SJSA1 (cell line): ENCODE data around the gene TRRAP. TPM values are rescaled to one million over a fixed set of nuclear protein-coding genes. Genes with fewer than 3 reads are reported as not detected.

Experiments
- DNase-seq, 2 experiments: peaks; one replicate each; pipeline ENCODE4 v3.0.0-alpha.2; 2015 to 2020; ENCODE audit warnings: low spot score in 2 of 2, low read depth in 1 of 2
- H3K27ac ChIP-seq: fragments of 250-450 bp; sonication (Bioruptor Pico); 2 replicates; pipeline ENCODE4 v1.5.1; 2020; ENCODE audit warnings: mild to moderate bottlenecking, moderate library complexity
- H3K27me3 ChIP-seq: fragments of 250-450 bp; sonication (Bioruptor Pico); replicated peaks from 2 replicates; pipeline ENCODE4 v1.5.1; 2020; ENCODE audit warnings: mild to moderate bottlenecking, moderate library complexity
- H3K36me3 ChIP-seq: fragments of 250-450 bp; sonication (Bioruptor Pico); 2 replicates; pipeline ENCODE4 v1.5.1; 2020; ENCODE audit warnings: mild to moderate bottlenecking
- H3K4me1 ChIP-seq: fragments of 250-450 bp; sonication (Bioruptor Pico); replicated peaks from 2 replicates; pipeline ENCODE4 v1.6.1; 2021; ENCODE audit warnings: mild to moderate bottlenecking
- H3K4me3 ChIP-seq: fragments of 250-450 bp; sonication (Bioruptor Pico); 2 replicates; pipeline ENCODE4 v1.5.1; 2020; ENCODE audit warnings: mild to moderate bottlenecking
- H3K9me3 ChIP-seq: fragments of 250-450 bp; sonication (Bioruptor Pico); replicated peaks from 2 replicates; pipeline ENCODE4 v1.5.1; 2020; ENCODE audit warnings: mild to moderate bottlenecking
- total RNA-seq: library from RNA; depleted of rRNA; stranded (reverse); fragments of >200 nt; shearing (Covaris generic); gene quantifications from 2 replicates; pipeline ENCODE4 v1.2.3, GENCODE V29; 2014

The TRRAP gene
- total RNA-seq, 1 experiment from 2014 or later = 12.7 TPM

DNA sequence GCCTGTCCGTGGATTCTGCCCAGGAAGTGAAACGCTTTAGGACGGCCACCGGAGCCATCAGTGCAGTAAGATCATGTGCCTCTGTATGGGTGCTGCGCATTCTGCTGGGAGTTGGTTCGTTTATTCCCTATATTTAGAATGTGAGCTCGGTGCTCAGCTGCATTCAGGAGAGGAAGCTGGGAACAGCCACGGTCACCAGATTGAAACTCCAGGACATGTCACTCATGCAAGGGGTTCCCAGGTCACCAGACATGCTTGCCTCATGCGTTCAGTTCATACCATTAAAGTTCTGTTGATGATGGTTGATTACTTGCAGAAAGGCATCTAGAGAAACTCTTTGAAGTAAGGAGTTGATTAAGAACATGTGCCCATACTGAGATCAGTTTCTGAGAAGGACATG is 78.1 kb downstream of the TRRAP start:
- no peak for DNase-seq
- Histone ChIP-seq H3K36me3 (peaks cover 98% of the 10 kb centered on the region), H3K27ac (no peak overlapping the region), H3K9me3 (no peaks in the 10 kb centered on the region), H3K4me1 (no peaks in the 10 kb centered on the region), H3K4me3 (no peak overlapping the region), H3K27me3 (no peaks in the 10 kb centered on the region)

DNA sequence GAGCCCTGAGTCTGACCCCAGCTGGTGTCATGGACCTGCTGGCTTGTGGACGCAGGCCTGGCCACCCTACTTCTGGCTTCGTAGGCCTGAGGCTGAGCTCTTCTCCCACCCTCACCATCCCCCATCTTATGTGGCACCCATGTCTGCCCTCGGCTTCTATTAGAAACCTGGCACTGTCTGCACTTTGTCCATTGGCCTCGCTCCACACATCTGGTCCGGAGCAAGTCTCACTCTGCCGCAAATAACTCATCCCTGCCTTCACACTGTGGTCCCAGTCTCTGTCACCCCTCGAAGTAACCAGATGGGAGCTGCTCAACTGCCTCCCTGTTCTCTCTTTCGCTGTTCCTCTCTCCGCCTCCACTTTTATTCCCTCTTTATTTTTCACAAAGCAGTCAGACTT is 78.6 kb downstream of the TRRAP start:
- DNase-seq = no peak
- no peaks in the 10 kb centered on the region for H3K4me1 ChIP-seq
- no peaks in the 10 kb centered on the region for H3K27me3 ChIP-seq
- H3K36me3 ChIP-seq = peaks cover 98% of the 10 kb centered on the region
- no peak overlapping the region for H3K27ac ChIP-seq
- H3K4me3 ChIP-seq = no peak overlapping the region
- no peaks in the 10 kb centered on the region for H3K9me3 ChIP-seq

DNA sequence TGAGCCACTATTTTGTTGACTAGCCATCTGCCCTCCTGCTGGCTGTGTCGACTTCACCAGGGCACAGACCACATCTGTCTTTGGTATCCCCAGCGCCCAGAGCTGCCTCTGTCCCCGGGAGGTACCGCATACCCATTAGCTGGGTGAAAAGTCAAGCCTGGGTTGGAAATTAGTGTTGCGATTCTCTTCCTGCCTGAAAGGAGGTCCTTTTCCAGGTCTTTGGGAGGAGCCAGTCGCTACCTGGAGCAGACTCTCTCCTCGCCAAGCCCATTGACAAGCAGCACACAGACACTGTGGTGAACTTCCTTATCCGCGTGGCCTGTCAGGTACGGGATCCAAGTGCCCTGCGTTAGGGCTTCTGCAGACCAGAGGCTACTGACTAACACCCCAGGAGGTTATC is 79.4 kb downstream of the TRRAP start:
- Histone ChIP-seq H3K27me3 (no peaks in the 10 kb centered on the region), H3K27ac (no peak overlapping the region), H3K4me3 (no peak overlapping the region), H3K4me1 (no peaks in the 10 kb centered on the region), H3K9me3 (no peaks in the 10 kb centered on the region), H3K36me3 (peaks cover 98% of the 10 kb centered on the region)
- DNase-seq = no peak

DNA sequence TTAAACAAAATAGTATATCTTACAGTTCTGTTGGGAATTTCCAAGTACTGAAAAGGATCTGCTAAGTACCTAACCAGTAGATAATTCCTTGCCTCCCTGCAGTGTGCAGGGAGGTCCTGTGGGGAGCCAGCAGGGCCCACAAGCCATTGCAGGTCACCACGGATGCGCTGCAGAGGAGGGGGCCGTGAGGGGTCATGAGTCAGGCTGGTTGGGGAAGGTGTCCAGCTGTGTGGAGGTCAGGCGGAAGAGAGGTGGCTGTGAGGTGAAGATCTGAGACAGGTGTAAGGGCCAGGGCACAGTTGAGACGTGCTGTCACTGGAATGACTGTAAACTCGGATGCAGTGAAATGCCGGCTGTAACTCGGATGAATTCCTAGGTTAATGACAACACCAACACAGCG is 80.6 kb downstream of the TRRAP start:
- Histone ChIP-seq H3K36me3 (peaks cover 95% of the 10 kb centered on the region), H3K9me3 (no peaks in the 10 kb centered on the region), H3K27ac (no peak overlapping the region), H3K27me3 (no peaks in the 10 kb centered on the region), H3K4me3 (no peak overlapping the region), H3K4me1 (no peaks in the 10 kb centered on the region)
- no peak for DNase-seq

DNA sequence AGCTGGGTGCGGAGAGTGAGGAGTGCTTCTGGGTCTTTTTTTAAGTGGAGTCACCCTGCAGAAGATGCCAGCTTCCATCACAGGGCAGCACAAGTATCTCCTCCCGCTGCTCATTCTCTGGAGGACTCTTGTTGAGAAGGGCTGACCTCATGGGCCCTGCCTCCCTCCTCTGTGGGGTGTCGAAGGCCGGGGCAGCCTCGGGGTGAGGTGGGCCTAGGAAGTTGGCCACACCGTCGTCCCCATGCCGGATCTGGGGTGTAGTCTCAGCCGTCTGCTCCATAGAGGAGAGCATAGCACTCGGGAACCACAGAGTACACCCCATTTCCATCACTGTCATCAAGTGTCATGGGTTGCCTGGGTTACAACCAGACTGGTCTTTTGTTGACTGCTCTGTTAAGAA is 85.0 kb downstream of the TRRAP start:
- H3K9me3 ChIP-seq = no peaks in the 10 kb centered on the region
- no peak overlapping the region for H3K4me3 ChIP-seq
- H3K4me1 ChIP-seq = no peaks in the 10 kb centered on the region
- H3K36me3 ChIP-seq = peaks cover 93% of the 10 kb centered on the region
- DNase-seq = no peak
- no peaks in the 10 kb centered on the region for H3K27me3 ChIP-seq
- no peak overlapping the region for H3K27ac ChIP-seq

DNA sequence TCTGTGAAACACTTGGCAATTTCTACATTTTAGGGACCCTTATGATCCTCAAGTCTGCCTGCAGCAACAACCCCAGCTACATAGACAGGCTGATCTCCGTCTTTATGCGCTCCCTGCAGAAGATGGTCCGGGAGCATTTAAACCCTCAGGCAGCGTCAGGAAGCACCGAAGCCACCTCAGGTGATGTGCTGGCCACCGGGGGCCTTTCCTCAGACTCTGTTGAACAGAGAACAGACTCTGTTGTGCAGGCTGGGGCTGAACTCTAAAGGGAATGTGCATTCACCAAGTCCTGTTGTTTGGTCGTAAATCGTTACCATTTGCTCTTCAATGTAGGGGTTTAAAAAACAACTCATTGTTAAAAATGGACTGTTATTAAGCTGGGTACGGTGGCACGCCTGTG is 86.3 kb downstream of the TRRAP start:
- Histone ChIP-seq H3K27me3 (no peaks in the 10 kb centered on the region), H3K36me3 (peaks cover 92% of the 10 kb centered on the region), H3K27ac (no peak overlapping the region), H3K4me3 (no peak overlapping the region), H3K9me3 (no peaks in the 10 kb centered on the region), H3K4me1 (no peaks in the 10 kb centered on the region)
- no peak for DNase-seq

DNA sequence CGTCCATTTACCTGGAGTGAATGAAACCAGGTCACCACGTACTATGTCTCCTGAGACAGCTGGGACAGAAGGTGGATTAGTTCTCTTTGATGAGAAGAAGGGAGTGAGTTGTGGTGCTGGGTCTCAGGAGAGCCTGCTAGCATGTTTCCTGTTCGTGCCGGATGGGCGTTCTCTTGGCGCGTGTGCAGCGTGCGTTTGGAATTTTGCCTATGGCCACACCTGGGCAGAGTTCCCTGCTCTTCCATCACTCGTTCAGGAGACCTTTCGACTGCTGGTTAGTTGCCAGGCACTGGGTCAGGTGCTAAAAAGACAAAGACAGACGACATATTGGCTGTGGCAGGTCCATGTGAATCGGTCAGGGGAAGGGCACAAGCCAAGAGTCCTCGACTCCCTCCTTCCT is 90.3 kb downstream of the TRRAP start:
- no peak for DNase-seq
- Histone ChIP-seq H3K4me1 (no peaks in the 10 kb centered on the region), H3K36me3 (peaks cover 90% of the 10 kb centered on the region), H3K9me3 (no peaks in the 10 kb centered on the region), H3K27ac (no peak overlapping the region), H3K27me3 (no peaks in the 10 kb centered on the region), H3K4me3 (no peak overlapping the region)

DNA sequence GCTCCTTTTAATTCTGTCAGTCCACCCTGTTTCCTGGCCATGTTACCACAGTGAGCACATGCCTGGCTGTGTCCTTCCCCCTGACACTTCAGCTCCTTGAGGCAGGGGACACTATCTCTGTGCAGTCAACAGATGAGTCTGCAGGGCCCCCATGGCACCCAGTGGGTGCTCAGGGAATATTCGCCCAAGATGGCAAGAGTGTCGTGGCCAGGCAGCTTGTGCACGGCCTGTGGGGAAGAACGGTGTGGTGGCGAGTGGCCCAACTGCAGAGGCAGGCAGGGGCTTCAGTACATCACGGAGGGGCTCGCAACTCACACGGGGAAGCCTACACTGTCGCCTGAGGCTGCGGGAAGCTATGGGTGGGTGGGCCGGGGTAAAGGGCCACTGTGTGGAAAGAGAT is 91.1 kb downstream of the TRRAP start:
- no peaks in the 10 kb centered on the region for H3K27me3 ChIP-seq
- peaks cover 92% of the 10 kb centered on the region for H3K36me3 ChIP-seq
- H3K4me3 ChIP-seq = no peak overlapping the region
- no peaks in the 10 kb centered on the region for H3K9me3 ChIP-seq
- no peak for DNase-seq
- H3K27ac ChIP-seq = no peak overlapping the region
- H3K4me1 ChIP-seq = no peaks in the 10 kb centered on the region

DNA sequence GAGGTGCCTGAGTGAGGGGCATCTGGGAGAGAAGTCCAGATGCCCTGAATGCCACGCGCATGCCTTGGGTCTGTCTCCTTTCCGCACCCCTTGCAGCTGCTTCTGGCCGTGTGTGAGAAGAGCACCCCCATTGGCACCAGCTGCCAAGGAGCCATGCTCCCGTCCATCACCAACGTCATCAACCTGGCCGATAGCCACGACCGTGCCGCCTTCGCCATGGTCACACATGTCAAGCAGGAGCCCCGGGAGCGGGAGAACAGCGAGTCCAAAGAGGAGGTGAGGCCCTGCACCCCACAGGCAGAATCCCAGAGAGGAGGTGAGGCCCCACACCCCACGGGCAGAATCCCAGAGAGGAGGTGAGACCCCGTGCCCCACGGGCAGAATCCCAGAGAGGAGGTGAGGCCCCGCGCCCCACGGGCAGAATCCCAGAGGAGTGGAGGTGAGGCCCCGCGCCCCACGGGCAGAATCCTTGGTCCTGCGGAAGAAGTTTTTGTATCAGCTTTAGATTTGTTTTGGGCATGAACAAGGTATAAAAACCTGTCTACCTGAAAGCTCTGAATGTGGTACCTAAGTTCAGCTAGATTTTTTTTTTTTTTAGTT is 91.8 kb downstream of the TRRAP start:
- no peak overlapping the region for H3K4me3 ChIP-seq
- no peak for DNase-seq
- peaks cover 92% of the 10 kb centered on the region for H3K36me3 ChIP-seq
- H3K27me3 ChIP-seq = no peaks in the 10 kb centered on the region
- no peaks in the 10 kb centered on the region for H3K4me1 ChIP-seq
- H3K9me3 ChIP-seq = no peaks in the 10 kb centered on the region
- H3K27ac ChIP-seq = no peak overlapping the region

DNA sequence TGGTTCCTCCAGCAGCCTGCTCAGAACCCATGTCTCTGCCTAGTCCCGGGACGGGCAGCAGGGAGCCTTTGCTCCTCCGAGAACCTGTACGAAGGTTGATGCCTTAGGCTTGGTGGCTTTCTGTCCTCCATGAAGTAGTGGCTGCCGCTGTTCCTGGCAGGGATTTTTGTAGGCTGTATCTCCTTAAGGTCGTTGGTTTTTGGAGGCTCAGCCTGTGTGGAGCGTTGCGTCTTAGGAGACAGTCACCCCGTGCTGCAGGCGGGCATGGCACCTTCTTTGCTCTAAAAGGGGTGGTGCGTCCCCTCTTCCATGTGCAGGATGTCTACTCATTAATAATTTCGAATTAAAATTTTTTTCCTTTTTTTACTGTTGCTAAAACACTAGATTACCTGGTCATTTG is 92.5 kb downstream of the TRRAP start:
- Histone ChIP-seq H3K9me3 (no peaks in the 10 kb centered on the region), H3K27ac (no peak overlapping the region), H3K27me3 (no peaks in the 10 kb centered on the region), H3K36me3 (peaks cover 89% of the 10 kb centered on the region), H3K4me3 (no peak overlapping the region), H3K4me1 (no peaks in the 10 kb centered on the region)
- DNase-seq = no peak

DNA sequence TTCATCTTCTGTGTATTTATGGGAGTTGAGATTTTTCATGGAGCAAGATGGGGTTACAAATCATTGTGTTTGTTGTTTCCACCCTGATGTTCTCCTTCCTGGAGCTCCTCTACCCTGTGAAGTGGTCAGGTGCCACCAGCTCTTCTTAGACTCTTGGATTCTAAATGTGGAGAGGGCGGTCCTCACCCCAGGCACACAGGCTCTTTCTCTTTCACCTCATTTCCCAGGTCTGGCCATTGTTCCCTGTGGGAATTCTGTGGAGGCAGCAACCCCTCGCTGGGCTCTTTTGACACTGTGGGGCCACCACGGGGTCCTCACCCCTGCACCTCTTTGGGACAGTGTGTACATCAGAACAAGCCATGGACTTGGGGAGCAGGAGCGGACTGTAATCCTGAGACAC is 95.9 kb downstream of the TRRAP start:
- Histone ChIP-seq H3K4me3 (no peak overlapping the region), H3K36me3 (peaks cover 91% of the 10 kb centered on the region), H3K4me1 (no peaks in the 10 kb centered on the region), H3K27ac (no peak overlapping the region), H3K27me3 (no peaks in the 10 kb centered on the region), H3K9me3 (no peaks in the 10 kb centered on the region)
- DNase-seq = no peak

DNA sequence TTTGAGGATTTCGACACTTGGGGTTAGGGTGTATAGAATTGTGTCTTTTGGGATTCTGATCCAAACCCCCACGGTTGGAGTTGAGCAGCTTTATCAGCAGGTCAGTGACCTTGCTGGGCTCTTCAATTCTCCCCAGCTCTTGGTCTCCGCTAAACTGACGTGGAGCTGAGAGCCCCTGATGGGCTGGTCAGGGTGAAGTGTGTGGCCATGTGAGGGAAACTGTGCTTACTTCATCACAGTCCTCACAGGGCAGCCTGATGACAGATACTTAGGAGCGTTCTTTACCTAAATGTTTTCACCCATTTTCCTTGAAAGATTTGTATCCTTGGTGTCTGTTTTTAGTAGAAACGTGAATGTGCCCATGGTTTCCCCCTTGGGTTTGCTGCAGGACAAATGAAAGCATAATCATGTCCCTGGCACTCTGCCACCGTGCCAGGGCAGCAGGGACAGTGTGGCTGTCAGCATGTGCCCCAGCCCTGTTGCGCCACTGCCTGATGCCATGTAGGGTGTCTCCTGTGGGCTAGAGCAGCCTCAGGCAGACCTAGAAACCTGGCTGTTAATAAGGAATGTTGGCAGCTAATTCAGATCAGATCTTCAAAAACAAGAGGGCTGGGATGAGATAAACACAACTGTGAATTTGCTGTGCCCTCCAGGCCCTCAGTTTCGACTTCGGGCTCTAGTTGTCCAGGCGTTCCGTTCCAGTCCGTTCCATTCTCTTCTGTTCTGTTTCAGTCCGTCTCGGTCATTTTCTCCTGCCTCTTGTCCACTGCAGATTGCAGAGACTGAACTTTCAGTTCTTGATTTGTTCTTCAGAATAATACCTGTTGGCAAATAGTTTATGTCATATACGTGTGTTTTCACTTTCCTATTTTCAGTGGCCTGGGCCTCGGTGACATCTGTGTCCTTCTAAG is 96.8 kb downstream of the TRRAP start:
- H3K27me3 ChIP-seq = no peaks in the 10 kb centered on the region
- no peaks in the 10 kb centered on the region for H3K4me1 ChIP-seq
- no peak for DNase-seq
- no peak overlapping the region for H3K27ac ChIP-seq
- peaks cover 94% of the 10 kb centered on the region for H3K36me3 ChIP-seq
- no peak overlapping the region for H3K4me3 ChIP-seq
- H3K9me3 ChIP-seq = no peaks in the 10 kb centered on the region

DNA sequence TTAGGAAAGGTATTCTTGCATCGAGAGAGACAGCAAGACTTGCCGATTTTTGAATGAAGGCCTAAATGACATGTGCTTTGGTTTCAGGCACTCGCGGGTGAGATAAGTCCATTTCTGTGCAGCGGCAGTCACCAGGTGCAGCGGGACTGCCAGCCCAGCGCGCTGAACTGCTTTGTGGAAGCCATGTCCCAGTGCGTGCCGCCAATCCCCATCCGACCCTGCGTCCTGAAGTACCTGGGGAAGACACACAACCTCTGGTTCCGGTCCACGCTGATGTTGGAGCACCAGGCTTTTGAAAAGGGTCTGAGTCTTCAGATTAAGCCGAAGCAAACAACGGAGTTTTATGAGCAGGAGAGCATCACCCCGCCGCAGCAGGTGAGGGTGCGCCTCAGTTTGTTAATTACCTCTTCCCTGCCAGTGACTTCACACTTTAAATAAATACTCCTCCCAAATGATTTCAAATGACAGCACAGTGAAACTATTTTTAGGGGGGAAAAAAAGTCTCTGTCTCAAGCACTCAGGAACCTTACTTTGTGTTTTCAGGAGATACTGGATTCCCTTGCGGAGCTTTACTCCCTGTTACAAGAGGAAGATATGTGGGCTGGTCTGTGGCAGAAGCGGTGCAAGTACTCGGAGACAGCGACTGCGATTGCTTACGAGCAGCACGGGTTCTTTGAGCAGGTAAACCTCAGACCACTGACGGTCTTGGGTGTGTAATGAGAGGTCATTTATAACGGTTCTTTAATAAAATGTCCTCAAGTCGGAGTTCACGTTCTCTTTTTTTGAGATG is 98.3 kb downstream of the TRRAP start:
- Histone ChIP-seq H3K36me3 (peaks cover 94% of the 10 kb centered on the region), H3K9me3 (no peaks in the 10 kb centered on the region)
- DNase-seq = peak in 1 of 2 experiments; percentile 28

DNA sequence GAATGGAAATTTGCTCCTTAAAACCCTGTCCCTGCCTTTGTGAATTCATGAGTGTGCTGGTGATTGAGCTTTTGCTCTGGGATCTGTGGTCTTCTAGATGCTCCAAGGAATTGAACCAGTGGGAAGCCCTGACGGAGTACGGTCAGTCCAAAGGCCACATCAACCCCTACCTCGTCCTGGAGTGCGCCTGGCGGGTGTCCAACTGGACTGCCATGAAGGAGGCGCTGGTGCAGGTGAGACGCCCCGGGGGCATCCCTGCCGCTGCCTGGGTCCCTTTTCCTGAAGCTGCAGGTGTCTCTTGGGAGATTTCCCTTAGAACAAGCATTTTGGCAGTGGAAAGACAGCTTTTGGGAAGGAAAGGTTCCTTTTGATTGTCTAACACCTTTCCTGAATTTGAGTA is 100.3 kb downstream of the TRRAP start:
- Histone ChIP-seq H3K36me3 (peaks cover 93% of the 10 kb centered on the region), H3K27me3 (no peaks in the 10 kb centered on the region), H3K9me3 (no peaks in the 10 kb centered on the region), H3K4me1 (no peaks in the 10 kb centered on the region), H3K27ac (no peak overlapping the region), H3K4me3 (no peak overlapping the region)
- peak in 1 of 2 experiments; percentile 40 for DNase-seq

More for the DNA sequence above, 98.3 kb downstream of the TRRAP start:
- H3K27ac ChIP-seq = no peak overlapping the region
- H3K4me1 ChIP-seq = no peaks in the 10 kb centered on the region
- no peak overlapping the region for H3K4me3 ChIP-seq
- no peaks in the 10 kb centered on the region for H3K27me3 ChIP-seq
